NCI-H510A (cell line): ENCODE results near the gene HSPB7.
"Not testable (repeated sequence)": the region's sequence is repeated elsewhere in the genome, so short reads cannot be mapped to it uniquely, and the experiment has no call there.

ENCODE experiments used
- DNase-seq: peaks from one replicate; lab custom pipeline; 2025; lab: John Stamatoyannopoulos, UW

HSPB7 gene

DNA sequence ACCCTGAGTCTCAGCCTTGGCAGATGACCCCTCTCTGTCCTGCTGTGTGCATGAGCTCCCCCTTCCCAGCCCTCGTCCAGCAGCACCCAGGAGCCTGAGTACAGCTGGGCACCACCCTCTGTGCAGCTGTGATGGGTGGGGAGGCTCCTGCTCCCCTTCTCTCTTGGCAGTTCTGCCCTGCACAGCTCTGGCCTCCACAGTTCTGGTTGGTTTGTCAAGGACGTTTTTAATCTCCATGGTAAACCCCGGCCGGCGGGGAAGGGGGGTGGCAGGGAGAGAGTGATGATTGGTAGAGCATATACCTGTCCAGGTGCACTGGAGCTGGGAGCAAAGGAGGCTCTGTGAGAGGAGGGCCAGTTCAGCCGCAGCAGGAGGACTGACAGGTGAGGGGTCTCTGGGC, 3.8 kb upstream of the HSPB7 start, which contains the start of gene CLCNKA:
CLCNKA (plus strand) TSS at position 356 of the 400 bp plus-strand sequence. CDS start 584 bp downstream, outside the sequence.
- DNase-seq = peak; percentile 96

DNA sequence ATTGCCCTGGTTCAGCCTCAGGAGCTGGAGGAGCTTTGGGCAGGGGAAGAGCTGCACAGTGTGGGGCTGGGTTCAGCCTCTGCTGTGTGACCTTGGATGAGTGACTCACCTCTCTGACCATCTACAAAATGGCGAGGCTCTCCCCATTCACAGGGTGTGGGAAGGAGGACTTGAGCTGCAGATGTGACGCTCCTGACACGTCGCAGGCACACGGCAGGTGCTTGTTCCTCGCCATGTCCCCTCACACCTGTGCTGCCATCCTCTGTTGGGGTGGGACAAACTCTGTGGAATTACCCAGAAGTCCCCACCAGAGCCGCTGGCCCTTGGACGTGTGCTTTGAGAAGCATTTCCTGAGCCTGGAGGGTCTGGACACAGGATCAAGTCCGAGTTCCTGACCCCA, 3.0 kb upstream of the HSPB7 start:
- not testable (repeated sequence) for DNase-seq

DNA sequence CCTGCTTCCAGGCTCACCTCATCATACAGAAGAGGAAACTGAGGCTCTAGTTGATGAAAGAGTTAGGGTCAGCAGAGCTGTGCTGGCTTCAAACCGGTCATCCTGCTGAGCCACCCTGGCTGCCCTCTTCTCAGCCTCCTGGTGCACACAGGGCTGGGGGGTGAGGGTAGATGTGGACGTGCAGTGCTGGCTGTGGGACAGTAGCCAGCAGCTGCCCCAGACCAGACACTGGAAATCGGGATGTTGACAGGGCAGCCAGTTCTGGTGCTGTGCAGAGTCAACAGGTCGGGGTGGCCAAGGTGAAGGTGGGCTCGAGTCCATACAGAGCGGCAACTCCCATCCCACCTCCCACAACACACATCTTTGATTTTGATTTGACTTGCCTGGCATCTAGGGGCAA, 2.5 kb upstream of the HSPB7 start:
- DNase-seq = no peak

DNA sequence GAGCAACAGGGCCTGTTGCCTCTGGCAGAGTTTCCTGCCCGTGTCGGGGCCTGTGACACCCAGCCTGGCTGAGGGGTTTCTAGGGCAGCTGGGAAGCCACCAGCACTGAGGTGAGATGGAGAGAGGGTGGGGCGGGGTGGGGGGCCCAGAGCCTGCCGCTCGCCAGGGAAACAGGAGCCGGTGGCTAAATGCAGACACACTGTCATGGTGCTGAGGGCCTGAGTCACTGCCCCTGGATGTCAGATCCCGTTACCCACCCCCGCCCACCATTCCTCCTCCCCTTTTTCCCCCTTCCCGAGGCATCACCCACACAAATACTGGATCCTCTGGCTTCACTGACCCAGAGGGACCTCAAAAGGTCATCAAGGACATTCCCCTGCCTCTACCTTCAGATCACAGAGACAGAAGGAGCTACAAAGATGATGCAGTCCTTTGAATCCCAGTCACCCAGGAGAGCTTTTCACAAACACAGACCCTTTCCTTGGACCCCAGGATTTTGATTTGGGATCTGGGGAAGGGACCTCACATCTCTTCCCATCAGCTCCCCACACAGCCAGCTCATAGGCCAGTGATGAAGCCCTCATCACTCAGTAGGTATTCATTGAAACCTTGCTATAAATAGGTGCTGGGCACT, 1.9 kb upstream of the HSPB7 start:
- no peak for DNase-seq

DNA sequence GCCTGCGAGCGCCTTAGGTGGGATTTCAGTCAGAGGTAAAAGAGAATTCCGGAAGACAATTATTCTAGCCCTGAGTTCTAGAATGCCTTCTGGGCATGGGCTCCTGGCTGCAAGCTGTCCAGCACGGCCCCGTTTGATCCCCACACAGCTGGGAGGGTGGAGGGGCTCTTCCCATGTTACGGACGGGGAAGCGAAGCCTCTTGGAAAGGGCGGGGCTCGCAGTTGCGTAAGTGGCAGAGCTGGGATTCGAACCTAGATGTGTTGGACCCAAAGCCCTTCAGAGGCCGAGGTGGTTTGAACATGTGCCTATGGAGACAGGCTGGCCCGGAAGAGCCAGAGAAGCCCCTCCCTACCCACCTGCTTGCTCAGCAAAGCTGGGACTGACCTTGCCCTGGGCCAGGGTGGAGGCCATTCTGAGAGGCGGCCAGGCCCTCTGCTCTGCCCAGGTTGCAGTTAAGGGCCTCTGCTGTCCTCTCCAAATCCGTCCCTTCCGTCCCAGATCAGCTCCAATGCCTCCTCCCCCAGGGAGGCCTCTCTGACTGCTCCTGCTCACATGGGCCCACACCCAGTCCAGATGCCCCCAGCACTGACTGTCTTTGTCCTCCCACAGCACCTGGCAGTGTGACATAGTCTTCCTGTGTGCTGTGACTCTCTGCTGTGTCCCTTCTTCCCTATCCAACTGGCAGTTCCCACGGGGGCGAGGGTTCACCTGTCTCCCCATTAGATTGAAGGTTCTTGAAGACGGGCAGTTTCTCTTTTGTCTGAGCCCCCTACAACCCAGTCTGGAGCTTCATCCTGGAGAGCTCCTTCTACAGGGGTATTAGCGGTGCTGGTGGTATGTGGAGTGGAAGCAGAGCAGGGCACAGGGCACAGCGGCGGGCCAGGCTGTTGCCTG, 1.2 kb upstream of the HSPB7 start:
- DNase-seq = no peak

DNA sequence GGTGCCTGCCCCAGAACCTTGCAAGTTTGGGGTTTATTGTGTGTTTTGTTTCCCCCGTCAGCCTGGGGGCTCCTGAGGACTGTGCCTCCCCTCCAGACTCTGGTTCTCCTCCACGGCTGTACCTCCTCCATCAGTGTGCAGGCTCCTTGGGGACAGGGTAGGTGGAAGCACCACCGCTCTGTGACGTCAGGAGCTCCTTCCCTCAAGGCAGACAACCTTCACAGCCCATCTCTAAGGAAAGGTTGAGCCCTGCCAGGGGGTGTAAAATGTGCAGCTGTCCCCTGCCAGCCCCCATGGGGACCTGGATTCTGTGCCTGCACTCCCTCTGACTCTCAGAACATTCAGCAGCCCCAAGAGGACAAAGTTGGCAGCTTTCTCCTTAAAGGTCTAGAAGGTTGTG, 465 bp upstream of the HSPB7 start:
- no peak for DNase-seq

DNA sequence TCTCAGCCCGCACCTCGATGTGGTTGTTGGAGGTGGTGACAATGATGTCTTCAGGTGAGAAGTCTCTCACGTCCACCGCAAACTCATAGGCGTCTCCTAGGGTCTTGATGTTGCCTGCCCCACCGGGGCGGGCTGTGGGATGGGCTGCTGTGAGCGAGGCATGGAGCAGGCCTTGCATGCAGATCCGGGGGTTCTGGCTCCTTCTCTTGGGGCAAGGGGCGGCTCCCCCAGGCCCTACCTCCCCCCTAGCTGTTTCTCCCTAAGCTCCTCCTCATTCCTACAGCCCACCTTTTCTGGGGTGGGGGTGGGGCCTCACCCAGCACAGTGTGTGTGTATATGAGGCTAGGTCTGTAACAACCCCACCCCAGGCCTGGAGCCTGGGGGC, 775 bp downstream of the HSPB7 start:
- DNase-seq = no peak

DNA sequence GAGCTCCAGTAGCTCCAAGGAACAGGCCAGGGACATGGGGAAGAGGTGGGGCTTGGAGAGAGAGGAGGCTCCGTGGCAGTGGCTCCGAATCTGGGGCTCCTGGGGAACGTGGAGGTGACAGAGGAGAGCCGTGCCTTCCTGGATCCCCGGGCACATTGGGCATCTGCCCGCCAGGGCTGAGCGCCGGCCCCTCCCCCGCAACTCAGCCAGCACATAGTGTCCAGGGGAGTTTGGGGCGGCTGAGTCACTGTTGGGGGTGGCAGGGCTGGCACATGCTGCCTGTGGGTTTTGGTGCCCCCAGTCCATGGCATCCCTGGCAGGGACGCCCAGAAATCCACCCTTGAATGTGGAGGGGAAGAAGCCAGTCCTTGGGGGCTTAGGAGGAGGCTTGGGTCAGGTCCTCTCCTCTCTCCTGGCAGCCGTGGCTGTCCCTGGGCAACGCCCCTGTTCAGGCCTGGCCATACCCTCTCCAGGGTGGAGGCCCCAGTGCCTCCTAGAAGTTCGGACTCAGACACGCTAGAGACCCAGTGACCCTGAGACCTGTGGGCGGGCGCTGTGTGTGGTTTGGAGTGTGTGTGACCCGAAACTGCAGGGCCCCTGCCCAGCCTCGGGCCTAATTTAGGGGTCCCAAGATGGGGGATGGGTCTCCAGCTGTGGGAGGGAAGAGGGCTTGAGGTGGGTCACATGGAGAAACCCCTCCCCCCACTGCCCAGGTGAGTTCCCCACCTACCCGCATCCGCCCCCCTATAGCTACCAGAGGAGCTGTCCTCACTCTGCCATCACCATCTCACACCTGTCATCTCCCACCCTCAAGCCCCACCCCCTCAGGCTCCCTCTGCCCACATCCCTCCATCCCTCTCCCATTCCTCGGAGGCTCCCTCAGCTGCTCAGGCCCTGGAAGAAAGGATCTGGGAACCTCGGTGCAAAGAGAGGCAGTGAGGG, 1.6 kb downstream of the HSPB7 start:
- DNase-seq = no peak

DNA sequence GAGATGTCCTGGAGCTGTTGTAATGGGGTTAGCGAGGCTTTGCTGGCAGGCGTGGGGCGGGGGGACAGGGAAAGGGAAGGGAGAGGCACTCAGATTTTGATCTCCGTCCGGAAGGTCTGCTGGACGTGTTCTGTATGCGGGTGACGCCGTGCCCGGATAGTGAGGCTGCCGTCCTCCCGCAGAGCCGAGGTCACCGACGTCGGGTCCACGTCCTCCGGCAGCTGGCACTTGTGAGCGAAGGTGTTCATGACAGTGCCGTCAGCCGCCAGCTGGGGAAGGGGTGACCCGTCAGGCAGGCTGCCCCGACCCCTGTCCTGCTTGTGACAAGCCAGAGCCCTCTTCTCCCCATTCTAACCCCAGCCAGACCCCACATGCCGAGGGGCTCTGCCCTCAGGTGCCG, 2.4 kb downstream of the HSPB7 start:
- DNase-seq = no peak

DNA sequence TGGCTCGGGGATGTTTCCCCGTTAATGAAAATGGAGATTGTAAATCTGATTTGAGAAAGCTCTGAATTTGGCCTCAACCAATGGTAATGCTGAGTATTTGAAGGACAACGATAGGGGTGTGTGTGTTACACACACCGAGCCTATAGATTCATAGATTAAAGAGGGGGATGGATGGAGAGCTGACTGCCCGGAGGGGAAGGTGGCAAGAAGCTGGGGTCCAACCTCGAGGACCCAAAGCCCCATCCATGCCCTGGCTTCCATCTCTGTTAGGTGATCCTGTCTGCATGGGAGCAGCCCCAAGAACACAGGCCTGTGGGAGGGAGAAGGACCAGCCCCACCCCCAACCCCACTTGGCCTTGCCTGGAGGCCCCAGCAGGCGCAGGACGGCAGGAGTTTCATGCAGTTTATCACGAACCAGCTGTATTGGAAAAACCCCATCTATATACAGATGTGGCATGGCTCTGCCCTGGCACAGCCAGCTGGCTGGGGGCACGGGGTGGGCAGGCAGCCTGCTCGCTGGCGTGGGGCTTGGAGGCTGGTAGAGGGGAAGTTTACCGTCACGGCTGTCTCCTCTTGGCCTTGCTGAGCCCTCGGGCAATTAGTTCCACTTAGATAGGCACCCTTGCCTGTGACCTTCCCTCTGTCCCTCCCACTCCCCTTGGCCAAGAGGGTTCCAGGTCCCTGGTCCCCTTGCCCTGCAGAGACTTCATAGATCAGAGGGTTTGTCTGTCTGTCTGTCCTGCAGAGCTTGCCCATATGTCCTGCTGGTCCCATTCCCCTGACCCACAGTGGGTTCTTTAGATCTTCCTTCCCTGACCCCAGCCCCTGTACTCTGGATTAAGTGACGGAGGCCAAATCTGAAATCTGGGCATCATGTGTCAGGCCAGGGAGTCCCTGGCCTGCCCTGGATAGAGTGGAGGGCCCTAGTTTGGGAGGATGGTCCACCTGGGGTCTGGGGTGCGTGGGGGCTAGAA, 3.0 kb downstream of the HSPB7 start:
- DNase-seq = no peak

DNA sequence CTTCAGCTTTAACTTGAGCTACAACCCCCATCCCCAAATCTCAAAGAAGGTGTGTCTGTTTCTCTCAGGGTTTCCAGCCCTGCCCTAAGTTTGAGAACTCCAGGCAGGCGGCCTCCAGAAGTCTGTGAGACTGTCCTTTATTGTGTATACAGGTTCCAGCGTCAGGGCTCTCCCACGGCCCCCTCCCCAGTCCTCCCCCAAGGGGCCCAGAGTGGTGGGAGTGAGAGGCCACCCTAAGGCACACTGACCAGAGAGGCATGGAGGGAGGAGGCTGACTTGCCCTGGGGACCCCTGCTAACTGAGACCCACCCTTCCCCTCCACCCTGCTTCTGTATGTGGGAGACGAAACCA, 4.0 kb downstream of the HSPB7 start:
- no peak for DNase-seq

DNA sequence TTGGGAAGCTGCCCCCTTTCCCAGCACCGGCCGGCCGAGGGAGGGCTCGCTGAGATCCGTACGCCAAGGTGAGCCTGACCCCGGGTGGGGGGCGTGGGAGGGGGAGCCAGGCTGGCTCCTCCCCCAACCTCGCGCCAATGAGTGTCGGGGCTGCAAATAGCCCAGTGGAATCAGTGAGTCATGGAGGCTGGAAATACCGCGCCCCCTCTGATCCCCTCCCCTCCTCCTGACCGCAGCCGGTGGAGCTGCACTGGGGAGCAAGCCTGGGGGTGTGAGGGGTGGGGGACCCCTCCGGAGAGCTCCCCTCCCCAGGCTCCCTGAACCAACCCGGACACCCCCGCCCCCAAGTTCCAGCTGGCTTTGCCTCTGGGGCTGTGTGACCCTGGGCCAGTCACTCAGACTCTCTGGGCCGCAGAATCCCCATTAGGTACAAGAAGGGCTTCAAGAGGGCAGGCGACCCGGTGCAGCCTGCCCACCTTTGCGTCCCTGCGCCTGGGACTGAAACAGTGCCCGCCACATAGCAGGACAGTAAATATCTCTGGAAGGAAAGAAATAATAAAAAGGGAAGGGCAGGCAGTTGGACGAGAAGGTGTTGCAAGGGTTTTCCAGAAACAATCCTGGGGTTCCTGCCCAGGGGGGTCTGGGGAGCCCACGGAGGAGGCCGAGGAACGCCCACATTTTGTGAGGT, 4.5 kb downstream of the HSPB7 start:
- no peak for DNase-seq

DNA sequence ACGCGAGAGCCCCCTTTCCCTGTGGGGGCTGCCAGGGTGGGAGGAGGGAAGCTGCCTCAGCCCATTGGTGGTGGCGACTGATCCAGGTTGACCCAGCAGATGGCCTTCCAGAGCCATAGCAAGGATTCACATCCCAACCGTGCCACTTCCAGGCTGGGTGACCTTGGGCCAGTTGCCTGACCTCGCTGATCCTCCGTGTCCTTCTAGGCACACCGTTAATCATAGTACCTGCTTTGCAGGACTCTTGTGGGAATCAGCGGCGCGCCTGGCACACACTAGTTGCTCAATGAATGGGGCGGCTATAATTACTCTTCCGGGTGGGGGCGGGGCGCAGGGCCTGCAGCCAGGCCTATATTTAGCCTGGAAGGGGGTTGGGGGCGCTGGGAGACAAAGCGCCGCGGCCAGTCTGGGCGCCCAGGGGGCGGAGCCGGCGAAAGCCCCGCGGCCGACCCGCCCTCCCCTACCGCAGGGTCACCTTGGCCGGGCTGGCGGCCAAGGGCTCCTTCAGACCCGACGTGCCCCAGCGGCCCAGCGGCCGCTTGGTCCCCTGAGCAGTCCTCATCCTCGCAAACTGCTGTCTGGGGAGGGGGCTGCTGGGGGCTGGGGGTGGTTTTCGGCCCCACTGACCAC, 5.1 kb downstream of the HSPB7 start:
- DNase-seq = no peak

DNA sequence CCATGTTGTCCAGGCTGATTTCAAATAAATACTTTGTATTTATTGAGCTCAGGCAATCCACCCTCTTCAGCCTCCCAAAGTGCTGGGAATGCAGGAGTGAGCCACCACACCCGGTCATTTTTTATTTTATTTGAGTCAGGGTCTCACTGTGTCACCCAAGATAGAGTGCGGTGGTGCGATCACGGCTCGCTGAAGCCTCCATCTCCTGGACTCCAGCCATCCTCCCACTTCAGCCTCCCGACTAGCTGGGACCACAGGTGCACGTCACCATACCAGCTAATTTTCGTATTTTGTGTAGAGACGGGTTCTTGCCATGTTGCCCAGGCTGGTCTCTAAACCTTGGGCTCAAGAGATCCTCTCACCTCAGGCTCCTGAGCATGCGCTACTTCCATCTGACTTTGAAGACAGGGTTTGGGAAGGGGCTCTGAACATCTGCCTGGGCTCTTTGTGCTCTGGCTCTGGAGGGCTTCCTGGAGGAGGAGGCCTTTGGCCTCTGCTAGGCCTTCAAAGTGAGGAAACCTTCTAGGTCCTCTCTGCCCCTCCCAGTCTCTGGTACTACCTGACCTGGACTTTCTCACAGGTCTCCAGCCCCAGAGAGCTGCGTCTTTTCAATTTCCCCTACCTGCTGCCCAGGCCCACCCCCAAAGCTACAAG, 5.8 kb downstream of the HSPB7 start:
- no peak for DNase-seq

DNA sequence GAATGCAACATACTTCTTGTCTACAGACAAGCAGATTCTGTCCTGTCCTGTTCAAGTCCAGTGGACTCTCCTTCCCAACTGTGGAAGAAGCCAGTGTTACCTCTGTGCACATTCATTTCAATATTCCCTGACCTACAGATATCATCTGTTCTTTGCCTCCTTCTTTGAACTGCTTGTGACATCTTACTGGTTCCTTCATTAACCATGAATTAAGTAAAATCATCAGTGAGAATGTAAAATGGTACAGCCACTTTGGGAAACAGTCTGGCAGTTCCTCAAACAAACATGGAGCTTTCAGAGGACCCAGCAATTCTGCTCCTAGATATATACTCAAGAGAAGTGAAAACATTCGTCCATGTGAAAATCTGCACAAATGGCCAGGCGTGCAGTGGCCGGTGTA, 7.0 kb downstream of the HSPB7 start:
- no peak for DNase-seq

DNA sequence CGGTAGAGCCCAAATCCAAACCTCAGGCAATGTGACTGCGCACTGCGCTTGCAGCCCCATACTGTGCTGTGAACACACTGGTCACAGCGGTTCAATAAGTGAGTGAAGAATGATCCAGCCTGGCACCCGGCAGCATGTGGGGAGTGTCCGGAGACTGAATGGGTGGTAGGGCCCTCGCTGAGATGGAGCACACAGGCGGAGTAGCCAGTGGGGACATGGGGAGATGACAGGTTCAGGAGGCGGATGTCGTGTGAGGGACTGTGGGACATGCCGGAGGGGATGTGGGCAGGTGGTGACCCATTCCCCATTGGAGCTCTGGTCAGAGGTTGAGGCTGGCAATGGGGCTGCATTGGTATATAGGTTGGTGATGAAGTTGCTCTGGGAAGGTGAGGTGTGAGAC, 8.2 kb downstream of the HSPB7 start:
- DNase-seq = no peak

DNA sequence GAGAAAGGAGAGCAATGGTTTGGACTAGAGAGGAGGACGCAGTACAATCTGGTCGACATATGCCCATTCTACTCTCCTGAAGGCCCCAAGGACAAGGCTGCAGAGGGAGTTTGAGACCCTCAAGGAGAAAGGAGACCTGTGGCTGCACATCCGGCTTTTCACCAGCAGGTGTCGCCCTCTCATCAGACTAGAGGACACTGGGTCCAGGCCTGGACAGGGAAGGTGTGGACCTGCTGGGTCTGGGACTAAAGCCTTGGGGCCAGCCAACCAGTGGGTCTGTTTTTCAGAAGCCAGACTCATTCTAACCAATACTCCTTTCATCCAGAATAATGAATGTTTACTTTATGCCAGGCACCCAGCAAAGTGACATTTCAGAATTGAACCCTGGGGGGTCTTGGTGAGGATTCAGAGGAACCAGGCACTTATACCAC, 8.8 kb downstream of the HSPB7 start:
- peak; percentile 30 for DNase-seq

DNA sequence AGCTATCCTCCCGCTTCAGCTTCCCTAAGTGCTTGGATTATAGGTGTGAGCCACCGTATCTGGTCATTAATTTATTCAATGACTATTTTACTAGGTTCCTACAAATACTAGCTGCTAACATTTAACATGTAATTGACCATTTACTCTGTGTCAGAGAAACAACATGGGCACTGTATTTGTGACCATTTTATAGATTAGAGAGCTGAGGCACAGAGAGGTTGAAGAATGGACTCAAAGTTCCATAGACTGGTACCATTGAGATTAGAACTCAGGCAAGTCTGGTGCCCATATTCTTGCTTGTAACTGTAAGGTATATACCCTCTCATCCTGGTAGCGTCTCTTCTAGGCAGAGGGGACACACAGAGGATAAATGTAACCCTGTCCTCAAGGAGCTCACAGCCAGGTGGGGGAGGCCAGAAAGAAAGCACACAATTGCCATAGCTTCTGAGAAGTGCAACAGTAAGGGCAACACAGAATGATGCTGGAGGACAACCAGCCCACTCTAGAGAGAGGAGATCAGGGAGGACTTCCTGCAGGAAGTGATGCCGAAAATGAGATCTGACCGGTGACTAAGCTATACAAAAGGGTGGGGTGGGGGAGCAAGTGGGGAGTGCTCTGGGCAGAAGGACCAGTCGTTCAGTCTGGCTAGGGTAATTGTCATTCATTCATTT, 10.0 kb downstream of the HSPB7 start:
- DNase-seq = no peak
